NCI-H748 (cell line): ENCODE data around the gene ATF2.
A peak's percentile ranks its signal among the peaks of the same experiment; 100 is the strongest.
"Not testable (repeated sequence)": the region's sequence is repeated elsewhere in the genome, so short reads cannot be mapped to it uniquely, and the experiment has no call there.

ENCODE experiments used
- DNase-seq: peaks from one replicate; lab custom pipeline; 2025; ENCODE audit not compliant: unreplicated experiment; lab: John Stamatoyannopoulos, UW

The ATF2 gene

GRCh38 chr2:175167076-175167791 lies 769 bp downstream of the ATF2 start:
- peak; percentile 54 for DNase-seq

GRCh38 chr2:175166216-175166824 lies 1.7 kb downstream of the ATF2 start:
- no peak for DNase-seq

- no peak for DNase-seq
Measured at GRCh38 chr2:175164235-175164634, 3.8 kb downstream of the ATF2 start.

- DNase-seq, result no peak
Measured at GRCh38 chr2:175158894-175159293, 9.1 kb downstream of the ATF2 start.

GRCh38 chr2:175156534-175156933 lies 11.5 kb downstream of the ATF2 start:
- no peak for DNase-seq

GRCh38 chr2:175154661-175155082 lies 13.3 kb downstream of the ATF2 start:
- DNase-seq, result no peak

- DNase-seq, result no peak
Measured at GRCh38 chr2:175152242-175152641, 15.8 kb downstream of the ATF2 start.

- DNase-seq, result no peak
Measured at GRCh38 chr2:175151791-175152190, 16.2 kb downstream of the ATF2 start.

GRCh38 chr2:175147186-175147585 lies 20.8 kb downstream of the ATF2 start:
- DNase-seq, result no peak

- no peak for DNase-seq
Measured at GRCh38 chr2:175143678-175144077, 24.3 kb downstream of the ATF2 start.

- no peak for DNase-seq
Measured at GRCh38 chr2:175143191-175143590, 24.8 kb downstream of the ATF2 start.

GRCh38 chr2:175140332-175140731 lies 27.7 kb downstream of the ATF2 start:
- no peak for DNase-seq

- DNase-seq, result no peak
Measured at GRCh38 chr2:175137793-175138192, 30.2 kb downstream of the ATF2 start.

GRCh38 chr2:175136334-175137215 lies 31.4 kb downstream of the ATF2 start:
- DNase-seq, result no peak

GRCh38 chr2:175135862-175136261 lies 32.1 kb downstream of the ATF2 start:
- no peak for DNase-seq

GRCh38 chr2:175135177-175135576 lies 32.8 kb downstream of the ATF2 start:
- DNase-seq, result no peak

- DNase-seq, result no peak
Measured at GRCh38 chr2:175131252-175131651, 36.8 kb downstream of the ATF2 start.

GRCh38 chr2:175126661-175127060 lies 41.3 kb downstream of the ATF2 start:
- DNase-seq, result no peak

- DNase-seq, result no peak
Measured at GRCh38 chr2:175123254-175123653, 44.7 kb downstream of the ATF2 start.

- peak; percentile 51 for DNase-seq
Measured at GRCh38 chr2:175111200-175111657, 56.8 kb downstream of the ATF2 start.

- DNase-seq, result not testable (repeated sequence)
Measured at GRCh38 chr2:175108091-175108490, 59.9 kb downstream of the ATF2 start.

GRCh38 chr2:175107146-175107545 lies 60.9 kb downstream of the ATF2 start:
- DNase-seq, result no peak
